Mucosa of stomach (tissue), 1 donor: Measurements from ENCODE around the gene STAC3.

Experiments used
- H3K27me3 ChIP-seq: one replicate; pipeline ENCODE4 v1.7.0; 2013; ENCODE audit warnings: mild to moderate bottlenecking, low read length; ENCODE audit not compliant: control insufficient read depth, insufficient read depth
- H3K36me3 ChIP-seq: one replicate; pipeline ENCODE4 v1.7.0; 2013; ENCODE audit warnings: low read length; ENCODE audit not compliant: control insufficient read depth, insufficient read depth
- H3K4me1 ChIP-seq: one replicate; pipeline ENCODE4 v1.7.0; 2013; ENCODE audit warnings: mild to moderate bottlenecking, low read length; ENCODE audit not compliant: control insufficient read depth, insufficient read depth
- H3K4me3 ChIP-seq: one replicate; pipeline ENCODE4 v1.7.0; 2013; ENCODE audit warnings: low read length
- H3K9ac ChIP-seq: one replicate; pipeline ENCODE4 v1.7.0; 2013; ENCODE audit warnings: mild to moderate bottlenecking, low read length, moderate library complexity
- H3K9me3 ChIP-seq: one replicate; pipeline ENCODE4 v1.7.0; 2013; ENCODE audit warnings: mild to moderate bottlenecking, low read length, moderate library complexity; ENCODE audit not compliant: control insufficient read depth
- donor health status: Pancreatic carcinoma.

Gene STAC3

GRCh38 chr12:57268264-57268663, 17.3 kb upstream of the STAC3 start:
- no peak overlapping the region for H3K4me3 ChIP-seq
- peaks cover 4% of the 10 kb centered on the region for H3K36me3 ChIP-seq
- H3K4me1 ChIP-seq, result no peaks in the 10 kb centered on the region
- H3K27me3 ChIP-seq, result no peaks in the 10 kb centered on the region
- H3K9ac ChIP-seq, result no peak overlapping the region
- H3K9me3 ChIP-seq, result no peaks in the 10 kb centered on the region

DNA sequence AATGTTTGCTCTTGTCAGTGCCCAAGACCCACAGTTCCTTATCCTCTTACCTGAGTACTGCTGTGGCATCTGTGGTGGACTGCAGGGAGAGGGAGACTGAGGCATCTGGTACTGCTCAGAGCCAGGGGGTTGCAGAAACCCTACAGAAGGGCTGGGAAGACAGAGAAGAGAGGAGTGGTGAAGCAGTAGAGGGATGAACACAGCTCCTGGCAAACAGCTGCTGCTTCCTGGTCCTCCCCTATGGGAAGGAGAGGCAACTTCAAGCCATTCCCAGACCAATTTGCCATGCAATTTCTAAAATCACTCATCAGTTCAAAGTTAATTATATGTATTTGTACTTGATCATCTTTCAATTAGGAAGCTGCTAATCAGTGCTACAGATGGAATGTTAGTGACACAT, 15.7 kb upstream of the STAC3 start:
- H3K4me1 ChIP-seq, result no peaks in the 10 kb centered on the region
- no peaks in the 10 kb centered on the region for H3K9me3 ChIP-seq
- H3K4me3 ChIP-seq, result no peak overlapping the region
- H3K27me3 ChIP-seq, result no peaks in the 10 kb centered on the region
- peaks cover 4% of the 10 kb centered on the region for H3K36me3 ChIP-seq
- no peak overlapping the region for H3K9ac ChIP-seq

GRCh38 chr12:57263096-57263495, 12.1 kb upstream of the STAC3 start:
- Histone ChIP-seq H3K36me3 (peaks cover 6% of the 10 kb centered on the region), H3K4me1 (no peaks in the 10 kb centered on the region), H3K9me3 (no peaks in the 10 kb centered on the region)

GRCh38 chr12:57262126-57262822, 11.3 kb upstream of the STAC3 start:
- no peaks in the 10 kb centered on the region for H3K27me3 ChIP-seq
- no peak overlapping the region for H3K4me3 ChIP-seq
- H3K9ac ChIP-seq, result no peak overlapping the region
- H3K9me3 ChIP-seq, result no peaks in the 10 kb centered on the region
- no peaks in the 10 kb centered on the region for H3K4me1 ChIP-seq
- H3K36me3 ChIP-seq, result peaks cover 7% of the 10 kb centered on the region

More at GRCh38 chr12:57263096-57263495, 12.1 kb upstream of the STAC3 start:
- no peaks in the 10 kb centered on the region for H3K27me3 ChIP-seq
- no peak overlapping the region for H3K4me3 ChIP-seq
- no peak overlapping the region for H3K9ac ChIP-seq

- H3K36me3 ChIP-seq, result peaks cover 7% of the 10 kb centered on the region
- H3K4me1 ChIP-seq, result no peaks in the 10 kb centered on the region
- H3K9ac ChIP-seq, result no peak overlapping the region
- no peaks in the 10 kb centered on the region for H3K9me3 ChIP-seq
- no peaks in the 10 kb centered on the region for H3K27me3 ChIP-seq
- H3K4me3 ChIP-seq, result no peak overlapping the region
These were observed 10.5 kb upstream of the STAC3 start for GRCh38 chr12:57261428-57261865.

DNA sequence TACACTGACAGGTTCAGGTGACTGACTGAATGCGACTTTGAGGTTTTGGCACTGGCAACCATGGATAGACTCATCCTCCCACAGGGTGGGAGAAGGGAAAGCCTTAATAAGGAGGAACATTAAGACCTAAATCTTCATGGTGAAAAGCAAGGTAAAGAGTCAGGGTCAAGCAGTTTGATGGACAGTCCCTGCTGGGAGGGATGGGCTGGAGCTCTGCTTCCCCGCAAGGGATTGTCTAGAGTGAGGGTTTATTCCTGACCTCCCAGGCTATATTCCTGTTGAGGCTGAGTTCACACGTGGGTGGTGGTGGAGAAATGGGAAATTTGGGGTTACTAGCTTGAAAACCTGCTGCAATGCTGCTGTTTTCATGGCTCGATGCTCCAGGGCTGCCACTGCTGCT, 9.4 kb upstream of the STAC3 start:
- peaks cover 7% of the 10 kb centered on the region for H3K36me3 ChIP-seq
- H3K9ac ChIP-seq, result no peak overlapping the region
- H3K4me1 ChIP-seq, result no peaks in the 10 kb centered on the region
- no peaks in the 10 kb centered on the region for H3K27me3 ChIP-seq
- H3K9me3 ChIP-seq, result no peaks in the 10 kb centered on the region
- no peak overlapping the region for H3K4me3 ChIP-seq

GRCh38 chr12:57258977-57259970, 8.3 kb upstream of the STAC3 start:
- no peak overlapping the region for H3K9ac ChIP-seq
- no peak overlapping the region for H3K4me3 ChIP-seq
- no peaks in the 10 kb centered on the region for H3K27me3 ChIP-seq
- no peaks in the 10 kb centered on the region for H3K4me1 ChIP-seq
- H3K9me3 ChIP-seq, result no peaks in the 10 kb centered on the region
- H3K36me3 ChIP-seq, result peaks cover 7% of the 10 kb centered on the region

GRCh38 chr12:57255916-57256315, 4.9 kb upstream of the STAC3 start:
- H3K27me3 ChIP-seq, result no peaks in the 10 kb centered on the region
- no peaks in the 10 kb centered on the region for H3K9me3 ChIP-seq
- no peak overlapping the region for H3K4me3 ChIP-seq
- no peaks in the 10 kb centered on the region for H3K4me1 ChIP-seq
- H3K36me3 ChIP-seq, result peaks cover 3% of the 10 kb centered on the region
- H3K9ac ChIP-seq, result no peak overlapping the region

- Histone ChIP-seq H3K27me3 (no peaks in the 10 kb centered on the region), H3K4me1 (no peaks in the 10 kb centered on the region), H3K36me3 (peaks cover 3% of the 10 kb centered on the region), H3K9me3 (no peaks in the 10 kb centered on the region), H3K4me3 (no peak overlapping the region), H3K9ac (no peak overlapping the region)
These were observed 3.7 kb upstream of the STAC3 start for GRCh38 chr12:57254506-57255280.

GRCh38 chr12:57250541-57250940, 446 bp downstream of the STAC3 start:
- H3K9ac ChIP-seq, result no peak overlapping the region
- no peaks in the 10 kb centered on the region for H3K4me1 ChIP-seq
- H3K9me3 ChIP-seq, result no peaks in the 10 kb centered on the region
- H3K36me3 ChIP-seq, result no peaks in the 10 kb centered on the region
- H3K4me3 ChIP-seq, result no peak overlapping the region
- H3K27me3 ChIP-seq, result no peaks in the 10 kb centered on the region

DNA sequence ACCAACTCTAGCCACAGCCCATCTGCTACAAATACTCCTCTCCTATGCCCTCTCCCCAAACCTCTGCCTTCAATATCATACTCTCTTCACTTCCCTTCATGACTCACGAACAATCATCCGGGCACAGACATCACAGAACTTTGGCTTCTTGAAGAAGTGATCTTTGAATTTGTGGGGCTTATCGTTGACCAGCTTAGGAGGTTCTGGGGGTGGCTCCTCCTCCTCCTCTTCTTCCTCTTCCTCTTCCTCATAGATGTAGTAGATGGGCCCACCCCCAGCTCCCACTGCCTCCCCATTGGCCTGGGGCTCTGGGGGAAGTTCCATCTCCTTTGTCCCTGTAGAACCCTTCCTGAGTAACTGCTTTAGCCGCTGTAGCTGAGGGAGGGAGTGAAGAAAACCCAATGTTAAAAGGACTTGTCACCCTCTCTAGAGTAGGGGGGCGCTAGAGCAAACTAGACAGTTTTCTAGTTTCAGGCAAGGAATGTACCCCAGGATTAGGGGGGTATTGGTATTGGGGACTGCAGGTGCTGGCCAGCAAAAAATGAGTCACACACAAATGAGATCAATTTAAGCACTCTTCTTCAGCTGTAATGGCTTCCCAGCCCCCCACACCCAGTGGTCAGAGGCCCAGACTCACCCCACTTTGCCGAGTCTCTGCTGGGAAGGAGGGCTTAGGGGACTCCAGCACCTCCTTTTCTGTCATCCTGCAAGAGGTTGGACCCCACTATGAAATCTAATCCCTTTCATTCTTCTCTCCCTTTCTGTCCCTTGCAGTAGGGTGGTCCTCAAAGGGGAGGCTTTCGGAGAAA, 1.8 kb downstream of the STAC3 start:
- Histone ChIP-seq H3K4me1 (no peaks in the 10 kb centered on the region), H3K9ac (no peak overlapping the region), H3K9me3 (no peaks in the 10 kb centered on the region), H3K27me3 (peaks cover 6% of the 10 kb centered on the region), H3K36me3 (no peaks in the 10 kb centered on the region), H3K4me3 (no peak overlapping the region)
